HG02970 (cell line): ENCODE results near the gene AIF1L.

ENCODE experiments used
- ATAC-seq: cut with Tn5 transposase; IDR thresholded peaks from one replicate; pipeline ENCODE4 v1.9.1; 2021; ENCODE audit warnings: mild to moderate bottlenecking, moderate library complexity, moderate number of reproducible peaks; ENCODE audit not compliant: unreplicated experiment, low FRiP score

AIF1L gene

GRCh38 chr9:131160416-131161112 lies 64.2 kb downstream of the AIF1L start:
- no peak for ATAC-seq

- no peak for ATAC-seq
These were observed 65.3 kb downstream of the AIF1L start for GRCh38 chr9:131161585-131161984.

- ATAC-seq: no peak
These were observed 66.6 kb downstream of the AIF1L start for GRCh38 chr9:131162886-131163285.

GRCh38 chr9:131165523-131165922 lies 69.2 kb downstream of the AIF1L start:
- ATAC-seq: no peak

GRCh38 chr9:131167146-131167692 lies 70.9 kb downstream of the AIF1L start:
- no peak for ATAC-seq

- ATAC-seq: no peak
These were observed 71.6 kb downstream of the AIF1L start for GRCh38 chr9:131167936-131168335.

GRCh38 chr9:131169563-131170240 lies 73.4 kb downstream of the AIF1L start:
- no peak for ATAC-seq
